Body of pancreas (tissue), 4 donors: ENCODE measurements around the gene RASGEF1C.

Source experiments
- POLR2A ChIP-seq, 3 donors: fragments of 450-650 bp; IDR thresholded peaks; one replicate each; pipeline ENCODE4 v1.6.1; 2016; ENCODE audit warnings: antibody characterized with exemption in 3 of 3, mild to moderate bottlenecking in 2 of 3
- TF ChIP-seq, protein P1 (sequence below), 7 experiments: fragments of 450-650 bp in 4 of 7; fragments of 200-600 bp in 3 of 7; sonication (generic) in 3 of 7; IDR thresholded peaks; one replicate each; pipeline ENCODE4 v1.5.1; 2016 to 2019; ENCODE audit warnings: antibody characterized with exemption in 7 of 7

DNA sequence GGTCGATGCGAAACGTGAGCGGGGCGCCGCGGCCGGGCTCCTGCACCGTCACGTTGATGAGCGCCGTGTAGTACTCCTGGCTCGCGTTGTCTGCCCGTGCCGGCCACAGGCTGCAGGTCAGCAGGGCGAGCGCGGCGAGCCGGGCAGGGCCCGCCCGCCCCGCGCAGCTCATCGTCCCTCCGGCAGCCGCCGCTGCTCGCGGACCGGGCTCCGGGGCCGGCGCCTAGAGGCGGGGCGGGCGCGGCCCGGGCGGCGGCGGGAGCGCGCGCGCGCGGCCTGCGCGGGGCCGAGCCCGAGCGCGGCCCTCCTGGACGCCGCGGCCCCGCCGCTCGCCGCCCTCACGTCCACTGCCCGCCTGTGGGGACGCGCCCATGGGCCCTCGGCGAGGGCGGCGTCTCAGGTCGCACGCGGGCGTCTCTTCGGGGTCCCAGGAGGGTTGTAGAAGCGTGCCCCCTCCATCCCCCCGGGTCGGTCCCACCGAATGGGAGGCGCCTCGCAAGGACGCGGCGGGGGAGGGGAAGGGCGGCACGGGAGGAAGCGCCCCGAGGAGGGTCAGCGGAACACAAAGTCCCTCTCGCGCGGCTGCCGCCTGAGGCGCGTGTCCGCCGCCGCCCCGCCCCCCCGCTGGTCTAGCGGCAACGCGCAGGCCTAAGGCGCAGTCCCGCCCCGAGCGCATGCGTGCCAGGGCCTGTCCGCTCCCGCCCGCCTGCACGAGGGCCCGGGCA, 137.3 kb downstream of the RASGEF1C start, which contains the start of gene RNF130:
- TF ChIP-seq, protein P1, sequence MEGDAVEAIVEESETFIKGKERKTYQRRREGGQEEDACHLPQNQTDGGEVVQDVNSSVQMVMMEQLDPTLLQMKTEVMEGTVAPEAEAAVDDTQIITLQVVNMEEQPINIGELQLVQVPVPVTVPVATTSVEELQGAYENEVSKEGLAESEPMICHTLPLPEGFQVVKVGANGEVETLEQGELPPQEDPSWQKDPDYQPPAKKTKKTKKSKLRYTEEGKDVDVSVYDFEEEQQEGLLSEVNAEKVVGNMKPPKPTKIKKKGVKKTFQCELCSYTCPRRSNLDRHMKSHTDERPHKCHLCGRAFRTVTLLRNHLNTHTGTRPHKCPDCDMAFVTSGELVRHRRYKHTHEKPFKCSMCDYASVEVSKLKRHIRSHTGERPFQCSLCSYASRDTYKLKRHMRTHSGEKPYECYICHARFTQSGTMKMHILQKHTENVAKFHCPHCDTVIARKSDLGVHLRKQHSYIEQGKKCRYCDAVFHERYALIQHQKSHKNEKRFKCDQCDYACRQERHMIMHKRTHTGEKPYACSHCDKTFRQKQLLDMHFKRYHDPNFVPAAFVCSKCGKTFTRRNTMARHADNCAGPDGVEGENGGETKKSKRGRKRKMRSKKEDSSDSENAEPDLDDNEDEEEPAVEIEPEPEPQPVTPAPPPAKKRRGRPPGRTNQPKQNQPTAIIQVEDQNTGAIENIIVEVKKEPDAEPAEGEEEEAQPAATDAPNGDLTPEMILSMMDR (IDR thresholded peaks at IDR 0.05) = no peak
- peak; percentile 77 to 87 (median 84) for TF ChIP-seq POLR2A (IDR thresholded peaks at IDR 0.05)
